Gastroesophageal sphincter (tissue), 3 donors: Measurements from ENCODE around the gene RYR2.

ENCODE experiments used
- EP300 ChIP-seq: sonication (generic); formaldehyde crosslinking; IDR thresholded peaks from one replicate; pipeline ENCODE4 v1.6.1; 2017; ENCODE audit warnings: antibody characterized with exemption, mild to moderate bottlenecking
- POLR2A ChIP-seq, 2 donors: fragments of 450-650 bp; IDR thresholded peaks; one replicate each; pipeline ENCODE4 v1.6.1; 2017; ENCODE audit warnings: antibody characterized with exemption in 2 of 2, mild to moderate bottlenecking in 2 of 2, moderate library complexity in 1 of 2
- POLR2AphosphoS5 ChIP-seq: sonication (generic); formaldehyde crosslinking; IDR thresholded peaks from one replicate; pipeline ENCODE4 v1.6.1; 2017; ENCODE audit warnings: antibody characterized with exemption
- TF ChIP-seq, protein P1 (sequence below), 4 experiments: fragments of 200-600 bp in 2 of 4; fragments of 450-650 bp in 2 of 4; sonication (generic) in 1 of 4; IDR thresholded peaks; one replicate each; pipeline ENCODE4 v1.5.1; 2017 to 2019; ENCODE audit warnings: antibody characterized with exemption in 4 of 4, mild to moderate bottlenecking in 2 of 4, moderate library complexity in 2 of 4

DNA sequence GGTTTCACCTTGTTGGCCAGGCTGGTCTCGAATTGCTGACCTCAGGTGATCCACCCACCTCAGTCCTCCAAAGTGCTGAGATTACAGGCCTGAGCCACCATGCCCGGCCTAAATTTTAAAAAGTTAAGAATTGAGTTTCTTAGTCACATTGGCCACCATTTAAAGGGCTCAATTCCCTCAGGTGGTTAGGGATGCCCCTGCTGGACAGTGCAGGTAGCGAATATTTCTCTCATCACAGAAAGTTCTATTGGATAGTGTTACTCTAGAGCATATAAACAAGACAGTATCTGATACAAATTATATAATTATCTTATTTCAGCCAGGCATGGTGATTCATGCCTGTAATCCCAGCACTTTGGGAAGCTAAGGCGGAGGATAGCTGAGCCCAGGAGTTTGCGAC is 528.5 kb downstream of the RYR2 start:
- TF ChIP-seq, protein P1, sequence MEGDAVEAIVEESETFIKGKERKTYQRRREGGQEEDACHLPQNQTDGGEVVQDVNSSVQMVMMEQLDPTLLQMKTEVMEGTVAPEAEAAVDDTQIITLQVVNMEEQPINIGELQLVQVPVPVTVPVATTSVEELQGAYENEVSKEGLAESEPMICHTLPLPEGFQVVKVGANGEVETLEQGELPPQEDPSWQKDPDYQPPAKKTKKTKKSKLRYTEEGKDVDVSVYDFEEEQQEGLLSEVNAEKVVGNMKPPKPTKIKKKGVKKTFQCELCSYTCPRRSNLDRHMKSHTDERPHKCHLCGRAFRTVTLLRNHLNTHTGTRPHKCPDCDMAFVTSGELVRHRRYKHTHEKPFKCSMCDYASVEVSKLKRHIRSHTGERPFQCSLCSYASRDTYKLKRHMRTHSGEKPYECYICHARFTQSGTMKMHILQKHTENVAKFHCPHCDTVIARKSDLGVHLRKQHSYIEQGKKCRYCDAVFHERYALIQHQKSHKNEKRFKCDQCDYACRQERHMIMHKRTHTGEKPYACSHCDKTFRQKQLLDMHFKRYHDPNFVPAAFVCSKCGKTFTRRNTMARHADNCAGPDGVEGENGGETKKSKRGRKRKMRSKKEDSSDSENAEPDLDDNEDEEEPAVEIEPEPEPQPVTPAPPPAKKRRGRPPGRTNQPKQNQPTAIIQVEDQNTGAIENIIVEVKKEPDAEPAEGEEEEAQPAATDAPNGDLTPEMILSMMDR (IDR thresholded peaks at IDR 0.05): no peak
- no peak for TF ChIP-seq POLR2A (IDR thresholded peaks at IDR 0.05)
- no peak for TF ChIP-seq POLR2AphosphoS5
- TF ChIP-seq EP300: no peak
